Upper lobe of left lung (tissue), 4 donors: Measurements from ENCODE around the gene GPR179.

Experiments used
- EP300 ChIP-seq, 4 donors: sonication (generic); formaldehyde crosslinking; IDR thresholded peaks; one replicate each; pipeline ENCODE4 v1.5.1; 2017; ENCODE audit warnings: antibody characterized with exemption in 4 of 4, control low read depth in 2 of 4
- TF ChIP-seq, protein P1 (sequence below), 6 experiments: fragments of 450-650 bp in 4 of 6; fragments of 200-600 bp in 2 of 6; sonication (generic) in 2 of 6; IDR thresholded peaks; one replicate each; pipeline ENCODE4 v1.5.1; 2016 to 2019; ENCODE audit warnings: antibody characterized with exemption in 6 of 6

DNA sequence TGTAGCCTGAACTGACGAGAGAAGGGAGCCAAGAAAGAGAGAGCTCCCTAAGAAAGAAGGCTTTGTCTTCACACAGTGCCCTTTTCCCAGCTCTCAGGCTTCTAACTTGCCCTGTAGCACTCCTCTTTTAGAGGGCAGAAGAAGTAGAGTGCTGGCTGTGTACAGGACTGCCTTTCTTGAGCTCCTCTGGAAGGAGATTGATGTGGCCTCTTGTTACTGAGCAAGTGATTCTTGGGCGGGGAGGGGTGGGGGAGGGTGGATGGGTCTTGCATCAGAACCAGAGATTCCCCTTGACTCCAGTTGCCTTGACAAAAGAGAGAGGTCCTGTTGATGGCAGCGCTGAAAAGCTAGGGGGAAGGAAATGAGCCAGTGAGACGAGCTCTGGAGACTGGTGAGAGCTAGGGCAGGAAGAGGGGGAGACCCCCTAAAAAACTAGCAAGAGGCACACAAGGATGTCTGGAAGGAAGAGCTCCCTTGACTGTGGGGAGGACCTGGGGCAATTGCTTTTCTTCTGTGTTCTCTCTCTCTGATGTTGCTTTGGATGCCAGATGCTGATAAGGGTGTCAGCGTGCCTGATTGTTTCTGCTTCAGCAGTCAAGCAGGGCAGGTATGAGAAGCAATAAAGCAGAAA is 18.4 kb downstream of the GPR179 start:
- no peak for TF ChIP-seq EP300 (IDR thresholded peaks at IDR 0.05)
- TF ChIP-seq, protein P1, sequence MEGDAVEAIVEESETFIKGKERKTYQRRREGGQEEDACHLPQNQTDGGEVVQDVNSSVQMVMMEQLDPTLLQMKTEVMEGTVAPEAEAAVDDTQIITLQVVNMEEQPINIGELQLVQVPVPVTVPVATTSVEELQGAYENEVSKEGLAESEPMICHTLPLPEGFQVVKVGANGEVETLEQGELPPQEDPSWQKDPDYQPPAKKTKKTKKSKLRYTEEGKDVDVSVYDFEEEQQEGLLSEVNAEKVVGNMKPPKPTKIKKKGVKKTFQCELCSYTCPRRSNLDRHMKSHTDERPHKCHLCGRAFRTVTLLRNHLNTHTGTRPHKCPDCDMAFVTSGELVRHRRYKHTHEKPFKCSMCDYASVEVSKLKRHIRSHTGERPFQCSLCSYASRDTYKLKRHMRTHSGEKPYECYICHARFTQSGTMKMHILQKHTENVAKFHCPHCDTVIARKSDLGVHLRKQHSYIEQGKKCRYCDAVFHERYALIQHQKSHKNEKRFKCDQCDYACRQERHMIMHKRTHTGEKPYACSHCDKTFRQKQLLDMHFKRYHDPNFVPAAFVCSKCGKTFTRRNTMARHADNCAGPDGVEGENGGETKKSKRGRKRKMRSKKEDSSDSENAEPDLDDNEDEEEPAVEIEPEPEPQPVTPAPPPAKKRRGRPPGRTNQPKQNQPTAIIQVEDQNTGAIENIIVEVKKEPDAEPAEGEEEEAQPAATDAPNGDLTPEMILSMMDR (IDR thresholded peaks at IDR 0.05) = no peak
